ENCODE measurements around the gene TSPO2.

DNA sequence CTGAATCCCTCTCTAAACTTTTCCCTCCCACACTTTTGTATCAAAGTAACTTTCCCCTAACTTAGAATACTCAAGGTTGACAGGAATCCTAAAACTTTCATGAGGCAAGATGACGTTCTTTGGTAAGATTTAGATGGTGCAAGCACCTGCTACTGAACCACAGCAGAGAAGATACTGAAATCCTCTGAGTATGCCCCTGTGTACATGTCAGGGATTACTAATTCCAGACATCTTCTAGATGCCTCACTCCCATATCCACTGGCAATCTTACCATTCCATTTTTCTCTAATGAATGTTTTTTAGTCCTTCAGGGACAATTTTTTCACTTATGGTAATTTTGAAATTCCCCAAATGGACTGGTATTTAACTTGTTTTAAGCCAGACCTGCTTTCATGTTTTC lies 19.8 kb downstream of the TSPO2 start:
- no peak for TF ChIP-seq EZH2 (IDR thresholded peaks at IDR 0.05; ENCODE audit: borderline replicate concordance, low read length)
- TF ChIP-seq, protein P1, sequence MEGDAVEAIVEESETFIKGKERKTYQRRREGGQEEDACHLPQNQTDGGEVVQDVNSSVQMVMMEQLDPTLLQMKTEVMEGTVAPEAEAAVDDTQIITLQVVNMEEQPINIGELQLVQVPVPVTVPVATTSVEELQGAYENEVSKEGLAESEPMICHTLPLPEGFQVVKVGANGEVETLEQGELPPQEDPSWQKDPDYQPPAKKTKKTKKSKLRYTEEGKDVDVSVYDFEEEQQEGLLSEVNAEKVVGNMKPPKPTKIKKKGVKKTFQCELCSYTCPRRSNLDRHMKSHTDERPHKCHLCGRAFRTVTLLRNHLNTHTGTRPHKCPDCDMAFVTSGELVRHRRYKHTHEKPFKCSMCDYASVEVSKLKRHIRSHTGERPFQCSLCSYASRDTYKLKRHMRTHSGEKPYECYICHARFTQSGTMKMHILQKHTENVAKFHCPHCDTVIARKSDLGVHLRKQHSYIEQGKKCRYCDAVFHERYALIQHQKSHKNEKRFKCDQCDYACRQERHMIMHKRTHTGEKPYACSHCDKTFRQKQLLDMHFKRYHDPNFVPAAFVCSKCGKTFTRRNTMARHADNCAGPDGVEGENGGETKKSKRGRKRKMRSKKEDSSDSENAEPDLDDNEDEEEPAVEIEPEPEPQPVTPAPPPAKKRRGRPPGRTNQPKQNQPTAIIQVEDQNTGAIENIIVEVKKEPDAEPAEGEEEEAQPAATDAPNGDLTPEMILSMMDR (IDR thresholded peaks at IDR 0.05; ENCODE audit: low read length) = no peak
